Right atrium auricular region (tissue), 2 donors: ENCODE results near the gene CD300LD. TPM values are rescaled to one million over a fixed set of nuclear protein-coding genes. Genes with fewer than 3 reads are reported as not detected.
"Not testable (repeated sequence)": the region's sequence is repeated elsewhere in the genome, so short reads cannot be mapped to it uniquely, and the experiment has no call there.

Experiments
- DNase-seq: peaks from one replicate; pipeline ENCODE4 v3.0.0-alpha.2; 2019; ENCODE audit warnings: low spot score
- H3K27ac ChIP-seq, 2 donors: fragments of 200-600 bp; sonication (generic); 1 replicate in 1 of 2; 2 replicates in 1 of 2; pipeline ENCODE4 v1.5.1; 2016 to 2019
- H3K27me3 ChIP-seq, 2 donors: fragments of 200-600 bp; sonication (generic); one replicate each; pipeline versions ENCODE4 v1.5.1 to v1.6.0; 2017 to 2019
- H3K36me3 ChIP-seq: fragments of 200-600 bp; sonication (generic); one replicate; pipeline ENCODE4 v1.5.1; 2016
- H3K4me1 ChIP-seq, 2 donors: fragments of 200-600 bp; sonication (generic); one replicate each; pipeline versions ENCODE4 v1.5.1 to v1.6.0; 2017 to 2019
- H3K4me3 ChIP-seq, 2 donors: fragments of 200-600 bp; sonication (generic); 1 replicate in 1 of 2; 2 replicates in 1 of 2; pipeline ENCODE4 v1.5.1; 2017 to 2019; ENCODE audit warnings: mild to moderate bottlenecking in 1 of 2, moderate library complexity in 1 of 2
- H3K9me3 ChIP-seq, 2 donors: fragments of 200-600 bp; sonication (generic); one replicate each; pipeline ENCODE4 v1.5.1; 2019
- CTCF ChIP-seq, 2 donors: fragments of 200-600 bp; sonication (generic); IDR thresholded peaks; one replicate each; pipeline ENCODE4 v1.5.1; 2019; ENCODE audit warnings: antibody characterized with exemption in 2 of 2
- total RNA-seq, 2 donors: library from RNA; depleted of rRNA; stranded (reverse); fragments of >200 nt; gene quantifications; one replicate each; pipeline ENCODE4 v1.1.0, GENCODE V29; 2016

The CD300LD gene
- total RNA-seq, 2 donors from 2014 or later = not detected

- no peak overlapping the region for H3K4me3 ChIP-seq
- no peak for TF ChIP-seq CTCF (IDR thresholded peaks at IDR 0.05)
- no peaks in the 10 kb centered on the region for H3K9me3 ChIP-seq
- no peaks in the 10 kb centered on the region for H3K27me3 ChIP-seq
- no peak overlapping the region for H3K27ac ChIP-seq
- peaks cover 0 to 3% of the 10 kb centered on the region in 2 donors for H3K4me1 ChIP-seq
- no peaks in the 10 kb centered on the region for H3K36me3 ChIP-seq
- DNase-seq = no peak
These were observed 43.3 kb upstream of the CD300LD start for GRCh38 chr17:74635418-74635817.

- peaks cover 0 to 9% of the 10 kb centered on the region in 2 donors for H3K9me3 ChIP-seq
- H3K27me3 ChIP-seq = no peaks in the 10 kb centered on the region
- H3K4me3 ChIP-seq = no peak overlapping the region
- no peak overlapping the region for H3K27ac ChIP-seq
- no peak for TF ChIP-seq CTCF (IDR thresholded peaks at IDR 0.05)
- peaks cover 0 to 3% of the 10 kb centered on the region in 2 donors for H3K4me1 ChIP-seq
- H3K36me3 ChIP-seq = no peaks in the 10 kb centered on the region
- DNase-seq = no peak
These were observed 41.2 kb upstream of the CD300LD start for GRCh38 chr17:74633326-74633725.

- TF ChIP-seq CTCF (IDR thresholded peaks at IDR 0.05) = no peak
- no peaks in the 10 kb centered on the region for H3K27me3 ChIP-seq
- no peak overlapping the region for H3K27ac ChIP-seq
These were observed 40.5 kb upstream of the CD300LD start for GRCh38 chr17:74632617-74633016.

GRCh38 chr17:74631468-74632450 lies 39.7 kb upstream of the CD300LD start:
- Histone ChIP-seq H3K27me3 (no peaks in the 10 kb centered on the region), H3K27ac (no peak overlapping the region), H3K4me3 (no peak overlapping the region), H3K36me3 (no peaks in the 10 kb centered on the region), H3K9me3 (peaks cover 0 to 9% of the 10 kb centered on the region in 2 donors), H3K4me1 (peaks cover 0 to 3% of the 10 kb centered on the region in 2 donors)
- DNase-seq = no peak
- no peak for TF ChIP-seq CTCF (IDR thresholded peaks at IDR 0.05)

More at GRCh38 chr17:74632617-74633016, 40.5 kb upstream of the CD300LD start:
- no peak overlapping the region for H3K4me3 ChIP-seq
- peaks cover 0 to 3% of the 10 kb centered on the region in 2 donors for H3K4me1 ChIP-seq
- no peaks in the 10 kb centered on the region for H3K36me3 ChIP-seq
- no peak for DNase-seq
- H3K9me3 ChIP-seq = peaks cover 0 to 9% of the 10 kb centered on the region in 2 donors

GRCh38 chr17:74630251-74630650 lies 38.2 kb upstream of the CD300LD start:
- not testable (repeated sequence) for DNase-seq, H3K27me3 ChIP-seq, H3K4me3 ChIP-seq, H3K36me3 ChIP-seq, H3K27ac ChIP-seq, H3K4me1 ChIP-seq, H3K9me3 ChIP-seq

GRCh38 chr17:74625661-74626060 lies 33.6 kb upstream of the CD300LD start:
- Histone ChIP-seq H3K36me3 (no peaks in the 10 kb centered on the region), H3K27ac (no peak overlapping the region), H3K9me3 (peaks cover 0 to 9% of the 10 kb centered on the region in 2 donors), H3K27me3 (no peaks in the 10 kb centered on the region), H3K4me1 (no peaks in the 10 kb centered on the region), H3K4me3 (no peak overlapping the region)
- DNase-seq = no peak
- no peak for TF ChIP-seq CTCF (IDR thresholded peaks at IDR 0.05)
